SK-N-SH treated with all-trans-retinoic acid at 6 μM for 48 hours (cell line): ENCODE measurements around the gene ABCA3.

ENCODE experiments used
- ATAC-seq: fragments of 200-7000 bp; cut with Tn5 transposase; 3 replicates; pipeline ENCODE4 v1.9.1; 2020; ENCODE audit warnings: mild to moderate bottlenecking, moderate library complexity
- BACH2 ChIP-seq: fragments of 250-450 bp; sonication (Bioruptor Pico); IDR thresholded peaks from 2 replicates; pipeline ENCODE4 v1.9.0; 2021; ENCODE audit warnings: mild to moderate bottlenecking, borderline replicate concordance
- CSDC2 ChIP-seq: fragments of 250-450 bp; sonication (Bioruptor Pico); IDR thresholded peaks from 2 replicates; pipeline ENCODE4 v1.5.0; 2020; ENCODE audit warnings: mild to moderate bottlenecking, moderate library complexity
- ESRRG ChIP-seq: fragments of 250-450 bp; sonication (Bioruptor Pico); IDR thresholded peaks from 2 replicates; pipeline ENCODE4 v1.6.1; 2021; ENCODE audit warnings: mild to moderate bottlenecking
- GLIS3 ChIP-seq: fragments of 250-450 bp; sonication (Bioruptor Pico); IDR thresholded peaks from 2 replicates; pipeline ENCODE4 v1.5.0; 2020; ENCODE audit warnings: mild to moderate bottlenecking, moderate library complexity
- ISL1 ChIP-seq: fragments of 250-450 bp; sonication (Bioruptor Pico); IDR thresholded peaks from 2 replicates; pipeline ENCODE4 v2.1.2; 2022; ENCODE audit warnings: mild to moderate bottlenecking, moderate library complexity
- OSR1 ChIP-seq: fragments of 250-450 bp; sonication (Bioruptor Pico); IDR thresholded peaks from 2 replicates; pipeline ENCODE4 v1.8.0; 2022; ENCODE audit warnings: moderate library complexity, mild to moderate bottlenecking, inconsistent platforms
- PPARA ChIP-seq: fragments of 250-450 bp; sonication (Bioruptor Pico); IDR thresholded peaks from 2 replicates; pipeline ENCODE4 v1.5.0; 2020; ENCODE audit warnings: mild to moderate bottlenecking, borderline replicate concordance
- RARB ChIP-seq: fragments of 250-450 bp; sonication (Bioruptor Pico); IDR thresholded peaks from 2 replicates; pipeline ENCODE4 v1.8.0; 2021; ENCODE audit warnings: mild to moderate bottlenecking, moderate library complexity
- SNAI2 ChIP-seq: fragments of 250-450 bp; sonication (Bioruptor Pico); IDR thresholded peaks from 2 replicates; pipeline ENCODE4 v1.5.0; 2020; ENCODE audit warnings: mild to moderate bottlenecking, moderate library complexity
- TOX ChIP-seq: fragments of 250-450 bp; sonication (Bioruptor Pico); IDR thresholded peaks from 2 replicates; pipeline ENCODE4 v1.8.0; 2021; ENCODE audit warnings: mild to moderate bottlenecking, moderate library complexity, borderline replicate concordance
- ZC3H10 ChIP-seq: fragments of 250-450 bp; sonication (Bioruptor Pico); IDR thresholded peaks from 2 replicates; pipeline ENCODE4 v1.5.1; 2021; ENCODE audit warnings: mild to moderate bottlenecking, moderate library complexity
- ZFP3 ChIP-seq: fragments of 250-450 bp; sonication (Bioruptor Pico); IDR thresholded peaks from 2 replicates; pipeline ENCODE4 v1.5.0; 2020; ENCODE audit warnings: mild to moderate bottlenecking, moderate library complexity
- ZFP30 ChIP-seq: fragments of 450-650 bp; formaldehyde crosslinking; IDR thresholded peaks from 2 replicates; pipeline ENCODE4 v1.5.0; 2022; ENCODE audit warnings: mild to moderate bottlenecking, moderate library complexity
- ZNF565 ChIP-seq: fragments of 450-650 bp; formaldehyde crosslinking; conservative IDR thresholded peaks from 2 replicates; pipeline ENCODE4 v1.5.0; 2020; ENCODE audit warnings: low read depth, mild to moderate bottlenecking, moderate library complexity
- ZNF8 ChIP-seq: fragments of 450-650 bp; formaldehyde crosslinking; IDR thresholded peaks from 2 replicates; pipeline ENCODE4 v1.5.0; 2020; ENCODE audit warnings: mild to moderate bottlenecking, moderate library complexity
- TF ChIP-seq, protein P1 (sequence below): fragments of 250-450 bp; sonication (Bioruptor Pico); IDR thresholded peaks from 2 replicates; pipeline ENCODE4 v1.5.0; 2020; ENCODE audit warnings: mild to moderate bottlenecking, moderate library complexity
- TF ChIP-seq, protein P2 (sequence below): fragments of 250-450 bp; sonication (Bioruptor Pico); IDR thresholded peaks from 2 replicates; pipeline ENCODE4 v1.8.0; 2020; ENCODE audit warnings: mild to moderate bottlenecking, moderate library complexity, borderline replicate concordance
- TF ChIP-seq, protein P3 (sequence below): fragments of 250-450 bp; sonication (Bioruptor Pico); IDR thresholded peaks from 2 replicates; pipeline ENCODE4 v1.8.0; 2021; ENCODE audit warnings: low read depth, mild to moderate bottlenecking, moderate library complexity, borderline replicate concordance

Gene ABCA3

DNA sequence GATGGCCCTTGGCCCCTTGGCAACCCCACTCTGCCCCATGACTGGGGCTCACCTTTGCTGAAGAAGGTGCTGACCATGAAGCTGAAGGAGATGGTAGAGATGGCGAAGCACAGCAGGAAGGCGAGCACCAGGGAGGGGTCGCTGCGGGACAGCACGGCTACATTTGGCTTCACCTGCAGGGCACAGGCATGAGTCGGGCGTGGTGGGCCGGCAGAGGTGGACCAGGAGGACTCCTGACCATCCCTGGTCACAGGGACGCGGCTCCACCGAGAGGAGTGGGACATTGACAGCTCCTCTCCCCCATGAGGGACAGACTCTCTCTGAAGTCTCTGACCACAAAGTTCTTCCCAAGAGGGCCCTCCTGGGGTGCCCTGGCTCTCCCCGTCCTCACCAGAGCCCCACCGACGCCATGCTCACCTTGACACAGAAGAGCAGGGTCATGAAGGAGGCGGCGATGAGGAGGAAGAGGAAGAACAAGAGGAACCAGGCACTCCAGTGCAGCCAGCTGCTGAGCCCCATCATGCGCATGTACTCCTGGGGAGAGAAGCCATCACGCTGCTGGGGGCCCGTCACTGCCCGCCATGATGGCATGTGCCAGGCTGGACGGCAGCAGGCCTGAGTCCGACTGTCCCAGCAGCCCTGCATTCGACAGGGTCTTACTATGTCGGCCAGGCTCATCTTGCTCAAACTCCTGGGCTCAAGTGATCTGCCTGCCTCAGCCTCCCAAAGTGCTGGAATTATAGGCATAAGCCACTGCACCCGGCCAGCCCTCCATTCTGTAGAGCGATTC, 23.1 kb downstream of the ABCA3 start (continued):
- TF ChIP-seq, protein P1, sequence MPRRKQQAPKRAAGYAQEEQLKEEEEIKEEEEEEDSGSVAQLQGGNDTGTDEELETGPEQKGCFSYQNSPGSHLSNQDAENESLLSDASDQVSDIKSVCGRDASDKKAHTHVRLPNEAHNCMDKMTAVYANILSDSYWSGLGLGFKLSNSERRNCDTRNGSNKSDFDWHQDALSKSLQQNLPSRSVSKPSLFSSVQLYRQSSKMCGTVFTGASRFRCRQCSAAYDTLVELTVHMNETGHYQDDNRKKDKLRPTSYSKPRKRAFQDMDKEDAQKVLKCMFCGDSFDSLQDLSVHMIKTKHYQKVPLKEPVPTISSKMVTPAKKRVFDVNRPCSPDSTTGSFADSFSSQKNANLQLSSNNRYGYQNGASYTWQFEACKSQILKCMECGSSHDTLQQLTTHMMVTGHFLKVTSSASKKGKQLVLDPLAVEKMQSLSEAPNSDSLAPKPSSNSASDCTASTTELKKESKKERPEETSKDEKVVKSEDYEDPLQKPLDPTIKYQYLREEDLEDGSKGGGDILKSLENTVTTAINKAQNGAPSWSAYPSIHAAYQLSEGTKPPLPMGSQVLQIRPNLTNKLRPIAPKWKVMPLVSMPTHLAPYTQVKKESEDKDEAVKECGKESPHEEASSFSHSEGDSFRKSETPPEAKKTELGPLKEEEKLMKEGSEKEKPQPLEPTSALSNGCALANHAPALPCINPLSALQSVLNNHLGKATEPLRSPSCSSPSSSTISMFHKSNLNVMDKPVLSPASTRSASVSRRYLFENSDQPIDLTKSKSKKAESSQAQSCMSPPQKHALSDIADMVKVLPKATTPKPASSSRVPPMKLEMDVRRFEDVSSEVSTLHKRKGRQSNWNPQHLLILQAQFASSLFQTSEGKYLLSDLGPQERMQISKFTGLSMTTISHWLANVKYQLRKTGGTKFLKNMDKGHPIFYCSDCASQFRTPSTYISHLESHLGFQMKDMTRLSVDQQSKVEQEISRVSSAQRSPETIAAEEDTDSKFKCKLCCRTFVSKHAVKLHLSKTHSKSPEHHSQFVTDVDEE (CRISPR knock-in tag) = no peak
- TF ChIP-seq ZFP30 (CRISPR knock-in tag) (no peak), PPARA (CRISPR knock-in tag) (no peak), ZC3H10 (CRISPR knock-in tag) (no peak), BACH2 (CRISPR knock-in tag) (no peak), CSDC2 (CRISPR knock-in tag) (no peak)
- TF ChIP-seq, protein P2, sequence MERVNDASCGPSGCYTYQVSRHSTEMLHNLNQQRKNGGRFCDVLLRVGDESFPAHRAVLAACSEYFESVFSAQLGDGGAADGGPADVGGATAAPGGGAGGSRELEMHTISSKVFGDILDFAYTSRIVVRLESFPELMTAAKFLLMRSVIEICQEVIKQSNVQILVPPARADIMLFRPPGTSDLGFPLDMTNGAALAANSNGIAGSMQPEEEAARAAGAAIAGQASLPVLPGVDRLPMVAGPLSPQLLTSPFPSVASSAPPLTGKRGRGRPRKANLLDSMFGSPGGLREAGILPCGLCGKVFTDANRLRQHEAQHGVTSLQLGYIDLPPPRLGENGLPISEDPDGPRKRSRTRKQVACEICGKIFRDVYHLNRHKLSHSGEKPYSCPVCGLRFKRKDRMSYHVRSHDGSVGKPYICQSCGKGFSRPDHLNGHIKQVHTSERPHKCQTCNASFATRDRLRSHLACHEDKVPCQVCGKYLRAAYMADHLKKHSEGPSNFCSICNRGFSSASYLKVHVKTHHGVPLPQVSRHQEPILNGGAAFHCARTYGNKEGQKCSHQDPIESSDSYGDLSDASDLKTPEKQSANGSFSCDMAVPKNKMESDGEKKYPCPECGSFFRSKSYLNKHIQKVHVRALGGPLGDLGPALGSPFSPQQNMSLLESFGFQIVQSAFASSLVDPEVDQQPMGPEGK (CRISPR knock-in tag) = no peak

DNA sequence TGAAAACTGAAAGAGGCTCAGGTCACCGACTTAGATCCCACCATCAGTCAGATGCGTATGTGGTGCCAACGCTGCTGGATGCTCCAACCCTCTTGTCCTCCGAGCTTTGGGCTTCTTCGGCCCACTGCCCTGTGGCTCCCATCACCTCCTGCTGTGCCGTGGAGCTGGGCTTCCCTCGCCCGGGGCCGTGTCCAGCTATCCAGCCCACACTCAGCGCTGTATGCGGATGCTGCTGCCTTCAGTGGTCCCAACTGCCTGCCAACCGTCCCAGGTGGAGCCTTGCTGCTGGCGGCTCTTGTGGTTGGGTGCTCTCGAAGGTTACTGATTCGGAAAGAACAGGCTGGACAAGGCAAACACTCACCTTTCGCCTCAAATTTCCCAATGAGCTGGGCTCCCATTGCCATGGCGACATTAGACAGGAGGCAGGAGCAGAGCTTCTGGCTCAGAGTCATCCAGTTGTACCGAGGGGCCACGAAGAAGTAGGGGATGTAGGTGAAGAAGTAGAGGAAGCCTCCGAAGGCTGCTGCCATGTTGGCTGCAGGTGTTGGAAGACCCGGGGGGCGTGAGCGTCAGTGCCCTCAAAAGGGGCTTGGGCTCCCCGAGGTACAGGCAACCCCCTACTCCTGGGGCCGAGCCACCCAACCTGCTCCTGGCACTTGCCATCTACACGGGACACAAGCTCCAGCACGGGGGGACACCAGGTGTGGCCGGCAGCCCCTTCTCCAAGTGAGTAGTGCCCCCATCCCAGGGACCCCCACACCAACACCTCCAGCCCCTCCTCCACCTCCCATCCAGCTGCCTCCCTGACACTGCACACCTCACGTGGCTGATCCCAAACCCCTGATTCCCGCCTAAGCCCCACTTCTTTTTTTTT, 32.2 kb downstream of the ABCA3 start:
- no peak for ATAC-seq

DNA sequence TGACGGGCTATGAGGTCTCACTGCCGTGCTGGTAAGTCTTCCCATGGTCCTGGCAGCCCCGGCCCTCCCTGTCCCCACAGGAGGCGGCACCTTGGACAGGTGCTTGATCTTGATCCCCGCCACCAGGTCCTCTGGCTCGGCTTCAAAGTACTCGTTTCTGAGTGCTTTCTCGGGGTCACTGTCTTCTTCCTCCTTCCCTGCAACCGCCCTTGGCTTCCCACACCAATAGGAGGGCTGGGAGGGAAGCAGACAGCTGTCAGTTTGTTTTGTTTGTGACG, 40.7 kb downstream of the ABCA3 start:
- TF ChIP-seq ZFP3 (CRISPR knock-in tag) (no peak), SNAI2 (CRISPR knock-in tag) (no peak), ZNF8 (CRISPR knock-in tag) (no peak), GLIS3 (CRISPR knock-in tag) (no peak)
- no peak for ATAC-seq

More for the DNA sequence above, 32.2 kb downstream of the ABCA3 start:
- TF ChIP-seq RARB = no peak
- TF ChIP-seq ESRRG (CRISPR knock-in tag) = no peak
- TF ChIP-seq ZFP30 (CRISPR knock-in tag) = no peak
- TF ChIP-seq TOX (CRISPR knock-in tag) = no peak
- TF ChIP-seq ISL1 (CRISPR knock-in tag) = no peak
- TF ChIP-seq, protein P2 (CRISPR knock-in tag) = no peak
- no peak for TF ChIP-seq ZNF565 (CRISPR knock-in tag)
- TF ChIP-seq ZC3H10 (CRISPR knock-in tag) = no peak
- no peak for TF ChIP-seq OSR1 (CRISPR knock-in tag)
- no peak for TF ChIP-seq PPARA (CRISPR knock-in tag)
- no peak for TF ChIP-seq ZNF8 (CRISPR knock-in tag)
- no peak for TF ChIP-seq SNAI2 (CRISPR knock-in tag)

DNA sequence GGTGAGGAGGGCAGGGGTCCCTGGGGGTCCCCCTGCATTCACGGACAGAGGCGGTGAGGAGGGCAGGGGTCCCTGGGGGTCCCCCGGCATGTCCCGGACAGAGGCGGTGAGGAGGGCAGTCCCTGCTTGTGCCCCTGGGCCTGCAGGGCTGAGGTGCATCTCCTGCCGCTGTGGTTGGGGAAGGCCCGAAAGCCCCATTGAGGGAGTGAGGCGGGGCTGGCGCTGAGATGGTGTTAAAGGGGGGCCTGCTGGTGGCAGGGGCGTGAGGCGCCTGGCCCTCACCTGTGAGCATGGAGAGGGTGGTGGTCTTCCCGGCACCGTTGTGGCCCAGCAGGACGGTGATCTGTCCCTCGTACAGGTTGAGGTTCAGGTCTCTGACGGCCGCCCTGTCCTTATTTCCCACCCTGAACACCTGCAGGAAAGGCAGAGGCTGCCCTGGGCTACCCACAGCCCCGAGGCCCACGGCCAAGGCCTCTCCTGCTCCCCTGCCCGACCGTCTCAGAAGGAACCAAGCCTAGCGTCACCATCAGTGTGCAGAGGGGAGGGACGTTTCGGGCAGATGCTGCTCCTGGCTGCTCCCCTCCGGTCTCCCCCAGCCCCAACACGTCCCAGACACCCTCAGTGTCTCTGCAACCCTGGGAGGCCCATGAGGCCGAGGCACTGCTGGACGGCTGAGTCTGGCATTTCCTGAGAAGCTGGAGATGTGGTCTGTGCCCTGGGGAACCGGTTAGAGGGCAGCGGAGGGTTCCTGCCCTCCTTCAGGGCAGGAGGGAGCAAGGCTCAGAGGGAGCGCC, 41.2 kb downstream of the ABCA3 start:
- ATAC-seq = no peak
- TF ChIP-seq, protein P3, sequence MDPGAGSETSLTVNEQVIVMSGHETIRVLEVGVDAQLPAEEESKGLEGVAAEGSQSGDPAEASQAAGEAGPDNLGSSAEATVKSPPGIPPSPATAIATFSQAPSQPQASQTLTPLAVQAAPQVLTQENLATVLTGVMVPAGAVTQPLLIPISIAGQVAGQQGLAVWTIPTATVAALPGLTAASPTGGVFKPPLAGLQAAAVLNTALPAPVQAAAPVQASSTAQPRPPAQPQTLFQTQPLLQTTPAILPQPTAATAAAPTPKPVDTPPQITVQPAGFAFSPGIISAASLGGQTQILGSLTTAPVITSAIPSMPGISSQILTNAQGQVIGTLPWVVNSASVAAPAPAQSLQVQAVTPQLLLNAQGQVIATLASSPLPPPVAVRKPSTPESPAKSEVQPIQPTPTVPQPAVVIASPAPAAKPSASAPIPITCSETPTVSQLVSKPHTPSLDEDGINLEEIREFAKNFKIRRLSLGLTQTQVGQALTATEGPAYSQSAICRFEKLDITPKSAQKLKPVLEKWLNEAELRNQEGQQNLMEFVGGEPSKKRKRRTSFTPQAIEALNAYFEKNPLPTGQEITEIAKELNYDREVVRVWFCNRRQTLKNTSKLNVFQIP = no peak
- no peak for TF ChIP-seq OSR1 (CRISPR knock-in tag)
